Stimulated activated CD8-positive, alpha-beta memory T cell treated with anti-CD3 and anti-CD28 coated beads, Interleukin-4, amount 100 ng/mL, for 48 hours (primary cell): ENCODE data around the gene RAET1L.
A peak's percentile ranks its signal among the peaks of the same experiment; 100 is the strongest.
"Not testable (repeated sequence)": the region's sequence is repeated elsewhere in the genome, so short reads cannot be mapped to it uniquely, and the experiment has no call there.

Experiments used
- DNase-seq: peaks from one replicate; pipeline ENCODE4 v3.0.0-alpha.2; 2020

RAET1L gene

GRCh38 chr6:149990661-149991471 lies 34.5 kb downstream of the RAET1L start:
- DNase-seq: peak; percentile 42

DNA sequence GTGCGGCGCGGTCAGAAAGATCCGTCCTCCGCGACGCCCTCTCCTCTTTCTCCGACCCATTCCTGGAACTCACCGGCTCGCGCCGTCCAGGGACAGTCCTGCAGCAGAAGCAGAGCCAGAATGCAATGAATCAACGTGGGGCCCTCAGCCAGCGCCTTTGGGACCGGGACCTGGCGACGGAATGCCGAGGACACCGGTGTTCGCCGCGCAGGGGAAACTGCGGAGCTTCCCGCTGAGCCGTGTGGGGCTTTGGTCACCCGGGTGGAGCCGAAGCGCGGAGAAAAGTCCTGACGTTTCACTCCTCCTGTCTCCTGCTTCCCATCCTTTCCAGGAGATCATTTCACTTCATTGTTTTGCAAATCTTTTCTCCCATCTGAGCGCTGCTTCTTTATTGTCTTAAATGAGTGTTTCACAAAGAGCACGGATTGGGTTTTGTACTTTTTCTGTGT lies 35.1 kb downstream of the RAET1L start:
- DNase-seq: peak; percentile 23

GRCh38 chr6:149988550-149989346 lies 36.6 kb downstream of the RAET1L start:
- peak; percentile 19 for DNase-seq

DNA sequence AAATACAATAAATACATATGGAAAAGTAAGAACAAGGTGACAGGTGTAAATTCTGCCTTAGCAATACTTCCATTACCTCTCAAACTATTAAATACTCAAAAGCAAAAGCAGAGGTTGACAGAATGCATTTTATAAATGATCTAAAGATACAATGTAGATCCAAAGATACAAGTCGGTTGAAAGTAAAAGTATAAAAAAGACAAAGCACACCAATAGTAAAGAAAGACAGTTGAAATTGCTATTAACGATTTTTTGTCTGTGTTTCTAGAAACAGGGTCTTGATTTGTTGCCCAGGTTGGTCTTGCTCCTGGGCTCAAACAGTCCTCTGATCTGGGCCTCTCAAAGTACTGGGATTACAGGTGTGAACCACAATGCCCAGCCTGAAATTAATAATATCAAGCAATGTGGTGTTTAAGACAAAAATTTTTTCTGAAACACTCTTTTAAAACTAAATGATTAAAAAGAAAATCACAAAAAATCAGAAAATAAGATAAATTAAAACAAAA lies 37.7 kb downstream of the RAET1L start:
- DNase-seq: no peak

GRCh38 chr6:149985481-149985937 lies 39.8 kb downstream of the RAET1L start:
- peak; percentile 24 for DNase-seq

DNA sequence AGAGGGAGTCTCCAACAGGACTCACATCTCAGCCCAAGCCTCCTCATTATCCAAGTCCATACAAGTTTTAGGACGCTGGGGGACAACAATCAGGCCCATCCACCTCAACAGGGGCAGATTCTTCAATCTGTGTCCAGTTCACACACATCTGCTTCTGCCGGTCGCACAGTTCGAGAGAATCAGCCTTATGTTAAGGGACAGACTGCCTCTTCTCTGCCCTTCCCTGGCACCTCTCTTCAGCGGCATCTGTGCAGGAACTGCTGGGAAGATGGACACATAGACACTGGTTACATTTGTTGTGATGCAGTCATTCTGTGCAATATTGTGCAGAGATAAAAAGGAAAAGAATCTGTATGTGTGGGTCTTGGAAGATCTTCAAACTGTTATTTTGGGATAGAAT lies 40.6 kb downstream of the RAET1L start:
- no peak for DNase-seq

GRCh38 chr6:149983145-149983544 lies 42.2 kb downstream of the RAET1L start:
- no peak for DNase-seq

GRCh38 chr6:149979293-149979692 lies 46.0 kb downstream of the RAET1L start:
- DNase-seq: no peak

DNA sequence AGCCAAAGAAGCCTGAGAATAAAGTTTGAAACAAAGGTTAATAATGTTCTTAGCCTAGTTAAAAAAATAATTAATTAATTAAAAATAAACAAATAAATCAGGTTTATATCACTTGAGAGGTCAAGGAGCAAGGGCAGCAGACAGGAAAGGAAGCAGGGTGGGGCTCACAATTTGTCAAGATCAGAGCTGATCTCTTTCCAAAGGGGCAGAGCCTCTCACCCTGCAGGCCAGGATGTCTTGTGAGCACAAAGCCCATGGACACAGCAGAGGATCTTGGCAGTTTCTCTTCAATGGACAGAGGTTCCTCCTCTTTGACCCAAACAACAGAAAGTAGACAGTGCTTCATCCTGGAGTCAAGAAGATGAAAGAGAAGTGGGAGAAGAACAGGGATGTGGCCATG lies 46.7 kb downstream of the RAET1L start:
- no peak for DNase-seq

GRCh38 chr6:149977221-149977620 lies 48.1 kb downstream of the RAET1L start:
- no peak for DNase-seq

GRCh38 chr6:149975400-149975799 lies 49.9 kb downstream of the RAET1L start:
- DNase-seq: no peak

- no peak for DNase-seq
Observed at GRCh38 chr6:149974825-149975224, 50.5 kb downstream of the RAET1L start.

DNA sequence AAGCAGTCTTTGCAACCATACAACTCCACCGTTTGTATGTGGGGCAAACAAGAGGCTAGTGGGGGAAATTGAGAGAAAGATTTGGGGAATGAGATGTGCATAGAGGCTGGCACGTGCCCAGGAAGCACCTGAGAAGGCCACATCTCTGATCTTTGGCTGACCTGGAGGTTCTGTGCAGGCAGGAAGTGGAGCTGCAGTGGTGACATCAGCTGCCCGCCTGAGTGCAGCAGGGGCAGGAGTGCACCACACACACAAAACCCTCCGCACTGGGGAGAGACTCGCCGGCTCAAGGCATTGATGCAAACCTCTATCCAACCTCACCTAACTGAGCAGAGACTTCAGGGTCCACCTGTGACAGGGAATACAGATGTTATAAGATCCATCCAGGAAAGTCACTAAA lies 50.9 kb downstream of the RAET1L start:
- DNase-seq: not testable (repeated sequence)

GRCh38 chr6:149969635-149970034 lies 55.7 kb downstream of the RAET1L start:
- DNase-seq: no peak

- not testable (repeated sequence) for DNase-seq
Observed at GRCh38 chr6:149968909-149969308, 56.4 kb downstream of the RAET1L start.
